Vagina (tissue), 2 donors: ENCODE data around the gene TSEN2.

Experiments
- CTCF ChIP-seq, 3 experiments: fragments of 450-650 bp in 2 of 3; fragments of 200-600 bp in 1 of 3; sonication (generic) in 1 of 3; IDR thresholded peaks; one replicate each; pipeline ENCODE4 v1.5.1; 2017 to 2019; ENCODE audit warnings: antibody characterized with exemption in 3 of 3, mild to moderate bottlenecking in 2 of 3, moderate library complexity in 2 of 3
- POLR2A ChIP-seq, 2 donors: fragments of 450-650 bp; IDR thresholded peaks; one replicate each; pipeline ENCODE4 v1.6.1; 2017; ENCODE audit warnings: antibody characterized with exemption in 2 of 2, mild to moderate bottlenecking in 2 of 2, moderate library complexity in 2 of 2

GRCh38 chr3:12557473-12558100 lies 73.3 kb downstream of the TSEN2 start:
- TF ChIP-seq POLR2A (IDR thresholded peaks at IDR 0.05) (no peak), CTCF (IDR thresholded peaks at IDR 0.05) (no peak)
